Trophoblast cell (in vitro differentiated cells and primary cell): ENCODE data around the gene PCARE.

ENCODE experiments used
- DNase-seq, 2 donors: peaks; one replicate each; pipeline ENCODE4 v3.0.0-alpha.2; 2016
- H2AFZ ChIP-seq: 2 replicates; pipeline ENCODE4 v1.6.1; 2013; ENCODE audit warnings: low read length, moderate library complexity, mild to moderate bottlenecking; ENCODE audit not compliant: insufficient read depth, poor library complexity
- H2AK5ac ChIP-seq: 2 replicates; pipeline ENCODE4 v1.6.1; 2013; ENCODE audit warnings: mild to moderate bottlenecking, low read length
- H2BK120ac ChIP-seq: 2 replicates; pipeline ENCODE4 v1.6.1; 2013; ENCODE audit warnings: low read length, mild to moderate bottlenecking, moderate library complexity; ENCODE audit not compliant: insufficient read depth, poor library complexity
- H2BK12ac ChIP-seq: 2 replicates; pipeline ENCODE4 v1.6.1; 2013; ENCODE audit warnings: mild to moderate bottlenecking, low read length, moderate library complexity
- H2BK5ac ChIP-seq: 2 replicates; pipeline ENCODE4 v1.6.1; 2013; ENCODE audit warnings: low read length, low read depth, moderate library complexity, mild to moderate bottlenecking; ENCODE audit not compliant: poor library complexity
- H3K14ac ChIP-seq: 2 replicates; pipeline ENCODE4 v1.6.1; 2013; ENCODE audit warnings: mild to moderate bottlenecking, low read length
- H3K18ac ChIP-seq: 2 replicates; pipeline ENCODE4 v1.6.1; 2013; ENCODE audit warnings: mild to moderate bottlenecking, low read length
- H3K23ac ChIP-seq: 2 replicates; pipeline ENCODE4 v1.6.1; 2013; ENCODE audit warnings: low read length
- H3K27ac ChIP-seq: 2 replicates; pipeline ENCODE4 v1.5.1; 2013; ENCODE audit warnings: low read depth, mild to moderate bottlenecking, inconsistent platforms, low read length, moderate library complexity
- H3K27me3 ChIP-seq: 2 replicates; pipeline ENCODE4 v1.6.1; 2013; ENCODE audit warnings: inconsistent platforms, mild to moderate bottlenecking, low read length, moderate library complexity; ENCODE audit not compliant: insufficient read depth
- H3K36me3 ChIP-seq, 2 experiments: 1 replicate in 1 of 2; 2 replicates in 1 of 2; pipeline ENCODE4 v1.6.1; 2013; ENCODE audit warnings: low read length in 2 of 2, mild to moderate bottlenecking in 2 of 2, moderate library complexity in 1 of 2; ENCODE audit not compliant: insufficient read depth in 2 of 2, control insufficient read depth in 1 of 2
- H3K4ac ChIP-seq: 2 replicates; pipeline ENCODE4 v1.6.1; 2013; ENCODE audit warnings: low read depth, mild to moderate bottlenecking, low read length, moderate library complexity
- H3K4me1 ChIP-seq, 2 experiments: 1 replicate in 1 of 2; 2 replicates in 1 of 2; pipeline ENCODE4 v1.6.1; 2013; ENCODE audit warnings: low read length in 2 of 2, mild to moderate bottlenecking in 2 of 2, moderate library complexity in 1 of 2; ENCODE audit not compliant: insufficient read depth in 2 of 2, control insufficient read depth in 1 of 2
- H3K4me2 ChIP-seq: 2 replicates; pipeline ENCODE4 v1.6.1; 2013; ENCODE audit warnings: inconsistent platforms, mild to moderate bottlenecking, low read length, moderate library complexity
- H3K4me3 ChIP-seq: 2 replicates; pipeline ENCODE4 v1.5.1; 2013; ENCODE audit warnings: mild to moderate bottlenecking, low read depth, low read length, inconsistent platforms
- H3K79me1 ChIP-seq: one replicate; pipeline ENCODE4 v1.6.1; 2013; ENCODE audit warnings: low read length
- H3K79me2 ChIP-seq: 2 replicates; pipeline ENCODE4 v1.6.1; 2013; ENCODE audit warnings: low read length, mild to moderate bottlenecking; ENCODE audit not compliant: control insufficient read depth, insufficient read depth, poor library complexity
- H3K9ac ChIP-seq: 2 replicates; pipeline ENCODE4 v1.6.1; 2013; ENCODE audit warnings: mild to moderate bottlenecking, low read length
- H3K9me3 ChIP-seq: 2 replicates; pipeline ENCODE4 v1.6.1; 2013; ENCODE audit warnings: low read depth, mild to moderate bottlenecking, control low read depth, inconsistent platforms, low read length; ENCODE audit not compliant: insufficient read depth
- H4K12ac ChIP-seq: 2 replicates; pipeline ENCODE4 v1.6.1; 2013; ENCODE audit warnings: low read depth, mild to moderate bottlenecking, low read length, moderate library complexity
- H4K8ac ChIP-seq: 2 replicates; pipeline ENCODE4 v1.6.1; 2013; ENCODE audit warnings: low read depth, mild to moderate bottlenecking, low read length, moderate library complexity
- H4K91ac ChIP-seq: one replicate; pipeline ENCODE4 v1.6.1; 2013; ENCODE audit warnings: low read depth, mild to moderate bottlenecking, low read length, moderate library complexity
- WGBS: extraction: QIAGEN DNeasy Blood & Tissue Kit; methylation state at CpG from one replicate; pipeline ENCODE4 v1.1.7; 2013; ENCODE audit warnings: missing lambda C conversion rate; ENCODE audit not compliant: insufficient read length, insufficient coverage; ENCODE audit errors: extremely low coverage; 5-methylcytosine and 5-hydroxymethylcytosine counted together

Gene PCARE

GRCh38 chr2:29040552-29040951, 33.8 kb downstream of the PCARE start:
- Histone ChIP-seq H2AK5ac (no peak overlapping the region), H3K27me3 (no peaks in the 10 kb centered on the region), H3K4me1 (no peaks in the 10 kb centered on the region), H3K9ac (no peak overlapping the region), H3K18ac (no peak overlapping the region), H3K9me3 (no peaks in the 10 kb centered on the region), H2AFZ (no peak overlapping the region), H3K79me1 (no peaks in the 10 kb centered on the region), H2BK12ac (no peak overlapping the region), H3K79me2 (no peaks in the 10 kb centered on the region), H4K12ac (no peak overlapping the region), H3K4ac (no peak overlapping the region), H3K23ac (no peak overlapping the region), H2BK5ac (no peak overlapping the region), H3K14ac (no peak overlapping the region), H4K91ac (no peak overlapping the region), H4K8ac (no peak overlapping the region), H2BK120ac (no peak overlapping the region), H3K4me2 (no peak overlapping the region), H3K27ac (no peak overlapping the region), H3K4me3 (no peak overlapping the region), H3K36me3 (no peaks in the 10 kb centered on the region)
- no peak for DNase-seq
- no CpG with 5 or more reads among the region's 6 CpGs for WGBS

- Histone ChIP-seq H3K23ac (no peak overlapping the region), H3K27me3 (no peaks in the 10 kb centered on the region), H3K4me2 (no peak overlapping the region), H3K79me1 (no peaks in the 10 kb centered on the region), H2AFZ (no peak overlapping the region), H3K27ac (no peak overlapping the region), H4K8ac (no peak overlapping the region), H2BK5ac (no peak overlapping the region), H3K9ac (no peak overlapping the region), H3K4me1 (no peaks in the 10 kb centered on the region), H3K4ac (no peak overlapping the region), H3K79me2 (no peaks in the 10 kb centered on the region), H2BK120ac (no peak overlapping the region), H3K14ac (no peak overlapping the region), H3K18ac (no peak overlapping the region), H4K12ac (no peak overlapping the region), H3K9me3 (no peaks in the 10 kb centered on the region), H4K91ac (no peak overlapping the region), H3K36me3 (no peaks in the 10 kb centered on the region), H2BK12ac (no peak overlapping the region), H2AK5ac (no peak overlapping the region), H3K4me3 (no peak overlapping the region)
- no CpG with 5 or more reads among the region's 4 CpGs for WGBS
- DNase-seq, result no peak
Observed at GRCh38 chr2:29039718-29040480, 34.4 kb downstream of the PCARE start.

DNA sequence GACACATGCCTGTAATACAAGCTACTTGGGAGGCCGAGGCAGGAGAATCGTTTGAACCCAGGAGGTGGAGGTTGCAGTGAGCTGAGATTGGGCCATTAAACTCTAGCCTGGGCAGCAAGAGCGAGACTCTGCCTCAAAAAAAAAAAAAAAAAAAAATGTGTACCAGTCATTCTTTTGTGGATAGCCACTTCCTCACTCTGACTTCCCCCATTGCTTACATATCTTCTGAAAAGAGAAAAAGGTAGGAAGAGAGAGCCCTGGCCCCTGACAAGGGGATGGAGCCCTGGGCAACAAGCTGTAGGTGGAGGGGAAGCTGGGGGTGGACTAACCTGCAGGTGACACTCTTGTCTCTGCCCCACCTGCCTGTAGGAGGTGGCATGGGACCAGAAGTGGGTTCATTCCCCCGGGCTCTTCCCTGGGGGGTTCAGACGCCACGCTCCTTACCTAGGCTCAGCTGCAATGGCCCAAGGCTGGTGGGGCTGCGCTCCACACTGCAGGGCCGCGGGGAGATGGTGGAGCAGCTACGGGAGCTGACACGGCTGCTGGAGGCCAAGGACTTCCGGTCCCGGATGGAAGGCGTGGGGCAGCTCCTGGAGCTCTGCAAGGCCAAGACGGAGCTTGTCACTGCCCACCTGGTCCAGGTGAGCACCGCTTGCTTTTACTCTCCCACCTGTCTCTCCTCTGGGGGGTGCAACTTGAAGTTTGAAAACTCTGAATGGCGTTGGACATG, 39.1 kb downstream of the PCARE start:
- Histone ChIP-seq H4K12ac (no peak overlapping the region), H2AFZ (no peak overlapping the region), H2BK12ac (no peak overlapping the region), H2BK5ac (no peak overlapping the region), H3K23ac (no peak overlapping the region), H2BK120ac (no peak overlapping the region), H3K36me3 (no peaks in the 10 kb centered on the region), H3K79me1 (peaks cover 2% of the 10 kb centered on the region), H3K4me2 (no peak overlapping the region), H4K91ac (no peak overlapping the region), H3K4me1 (peaks cover 7 to 9% of the 10 kb centered on the region in 2 experiments), H3K27ac (no peak overlapping the region), H4K8ac (no peak overlapping the region), H3K4ac (no peak overlapping the region), H3K4me3 (no peak overlapping the region), H3K9me3 (peaks cover 2% of the 10 kb centered on the region), H3K18ac (no peak overlapping the region), H3K14ac (no peak overlapping the region), H3K27me3 (no peaks in the 10 kb centered on the region), H3K79me2 (no peaks in the 10 kb centered on the region), H3K9ac (no peak overlapping the region), H2AK5ac (no peak overlapping the region)
- DNase-seq, result no peak
- no CpG with 5 or more reads among the region's 17 CpGs for WGBS

DNA sequence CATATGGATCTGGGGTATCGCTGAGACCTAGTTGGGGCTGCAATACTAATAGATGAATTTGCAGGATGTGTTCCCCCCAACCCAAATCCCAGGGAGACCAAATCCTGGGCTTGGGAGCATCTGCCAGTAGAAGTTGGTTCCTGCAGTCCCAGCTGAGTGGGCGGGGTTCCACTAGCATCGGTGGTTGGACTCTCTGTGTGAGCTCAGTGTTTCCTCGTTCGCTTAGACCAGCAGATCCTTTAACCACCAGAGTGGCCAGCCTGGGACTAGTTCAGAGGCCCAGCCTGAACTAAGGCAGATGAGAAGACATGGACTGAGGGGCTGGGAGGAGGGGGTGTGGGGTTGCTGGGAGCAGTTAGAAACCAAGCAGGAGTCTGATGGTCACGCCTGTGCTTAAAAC, 40.7 kb downstream of the PCARE start:
- Histone ChIP-seq H3K4me2 (no peak overlapping the region), H2AK5ac (no peak overlapping the region), H3K23ac (no peak overlapping the region), H4K91ac (no peak overlapping the region), H3K9ac (no peak overlapping the region), H4K8ac (no peak overlapping the region), H3K14ac (no peak overlapping the region), H2BK12ac (no peak overlapping the region), H3K9me3 (peaks cover 2% of the 10 kb centered on the region), H2BK120ac (no peak overlapping the region), H3K4me1 (peaks cover 7 to 9% of the 10 kb centered on the region in 2 experiments), H3K4ac (no peak overlapping the region), H3K18ac (no peak overlapping the region), H3K79me1 (peaks cover 2% of the 10 kb centered on the region), H2AFZ (no peak overlapping the region), H3K36me3 (no peaks in the 10 kb centered on the region), H3K27me3 (no peaks in the 10 kb centered on the region), H2BK5ac (no peak overlapping the region), H3K27ac (no peak overlapping the region), H3K4me3 (no peak overlapping the region), H3K79me2 (no peaks in the 10 kb centered on the region), H4K12ac (no peak overlapping the region)
- no CpG with 5 or more reads among the region's 6 CpGs for WGBS
- DNase-seq, result peak in 1 of 2 donors; percentile 37
